HEK293 (cell line): Measurements from ENCODE around the gene HERPUD2.
A peak's percentile ranks its signal among the peaks of the same experiment; 100 is the strongest.

Experiments used
- CTCF ChIA-PET: fragments of 350-600 bp; formaldehyde crosslinking; extraction: SDS; loops from one replicate; lab custom pipeline; 2021; ENCODE audit warnings: antibody characterized with exemption; lab: Yijun Ruan, JAX
- POLR2A ChIA-PET: fragments of 300-600 bp; formaldehyde crosslinking; extraction: SDS; loops from one replicate; lab custom pipeline; 2020; ENCODE audit warnings: antibody characterized with exemption, inconsistent platforms; lab: Yijun Ruan, JAX
- H3K27ac ChIP-seq: fragments of 200-500 bp; sonication (Bioruptor generic); 2 replicates; pipeline ENCODE4 v1.5.1; 2014; ENCODE audit warnings: low read depth, low read length, control low read depth, inconsistent platforms; ENCODE audit errors: extremely low read depth
- H3K36me3 ChIP-seq, 2 experiments: fragments of 200-500 bp in 1 of 2; sonication (Bioruptor generic) in 1 of 2; 1 replicate in 1 of 2; 2 replicates in 1 of 2; pipeline ENCODE4 v1.5.1; 2014 to 2017; ENCODE audit warnings: inconsistent platforms in 2 of 2, low read length in 2 of 2; ENCODE audit not compliant: control insufficient read depth in 2 of 2, insufficient read depth in 1 of 2
- H3K4me1 ChIP-seq: fragments of 200-500 bp; sonication (Bioruptor generic); 2 replicates; pipeline ENCODE4 v1.5.1; 2014; ENCODE audit warnings: mild to moderate bottlenecking, low read length, inconsistent platforms; ENCODE audit not compliant: control insufficient read depth, insufficient read depth
- H3K4me3 ChIP-seq: 2 replicates; pipeline ENCODE4 v1.5.1; 2011; ENCODE audit warnings: low read depth, mild to moderate bottlenecking, control low read depth, low read length, moderate library complexity
- H3K9me3 ChIP-seq: fragments of 200-500 bp; sonication (Bioruptor generic); 2 replicates; pipeline ENCODE4 v1.5.1; 2014; ENCODE audit warnings: low read depth, low read length, inconsistent platforms; ENCODE audit not compliant: control insufficient read depth, insufficient read depth
- EGR2 ChIP-seq: fragments of 450-650 bp; formaldehyde crosslinking; IDR thresholded peaks from 2 replicates; pipeline ENCODE4 v1.5.1; 2016; ENCODE audit warnings: low read depth, missing biosample characterization, missing genetic modification characterization
- GLIS1 ChIP-seq: fragments of 450-650 bp; formaldehyde crosslinking; IDR thresholded peaks from 2 replicates; pipeline ENCODE4 v1.5.1; 2016; ENCODE audit warnings: missing biosample characterization, missing genetic modification characterization
- KLF1 ChIP-seq: fragments of 450-650 bp; formaldehyde crosslinking; IDR thresholded peaks from 2 replicates; pipeline ENCODE4 v1.5.1; 2016; ENCODE audit warnings: missing biosample characterization, missing genetic modification characterization
- KLF9 ChIP-seq: fragments of 450-650 bp; formaldehyde crosslinking; IDR thresholded peaks from 2 replicates; pipeline ENCODE4 v1.5.1; 2016; ENCODE audit warnings: missing biosample characterization, missing genetic modification characterization, low read depth
- ZBTB8A ChIP-seq: fragments of 450-650 bp; formaldehyde crosslinking; IDR thresholded peaks from 2 replicates; pipeline ENCODE4 v1.5.1; 2016; ENCODE audit warnings: missing biosample characterization, missing genetic modification characterization
- ZFHX2 ChIP-seq: fragments of 450-650 bp; formaldehyde crosslinking; conservative IDR thresholded peaks from 2 replicates; pipeline ENCODE4 v1.5.1; 2016; ENCODE audit warnings: missing biosample characterization, missing genetic modification characterization
- ZNF2 ChIP-seq: fragments of 450-650 bp; formaldehyde crosslinking; IDR thresholded peaks from 2 replicates; pipeline ENCODE4 v1.5.1; 2016; ENCODE audit warnings: missing biosample characterization, missing genetic modification characterization
- ZNF560 ChIP-seq: fragments of 450-650 bp; formaldehyde crosslinking; IDR thresholded peaks from 2 replicates; pipeline ENCODE4 v1.5.1; 2017; ENCODE audit warnings: missing biosample characterization, missing genetic modification characterization, borderline replicate concordance
- ZNF600 ChIP-seq: fragments of 450-650 bp; formaldehyde crosslinking; IDR thresholded peaks from 2 replicates; pipeline ENCODE4 v1.5.1; 2016; ENCODE audit warnings: missing biosample characterization, missing genetic modification characterization
- ZNF654 ChIP-seq: fragments of 450-650 bp; formaldehyde crosslinking; IDR thresholded peaks from 2 replicates; pipeline ENCODE4 v1.5.1; 2016; ENCODE audit warnings: low read depth, missing biosample characterization, missing genetic modification characterization
- ZNF701 ChIP-seq: fragments of 450-650 bp; formaldehyde crosslinking; IDR thresholded peaks from 2 replicates; pipeline ENCODE4 v1.5.1; 2016; ENCODE audit warnings: missing biosample characterization, missing genetic modification characterization
- ZSCAN16 ChIP-seq: fragments of 450-650 bp; formaldehyde crosslinking; IDR thresholded peaks from 2 replicates; pipeline ENCODE4 v1.5.1; 2016; ENCODE audit warnings: missing biosample characterization, missing genetic modification characterization
- TF ChIP-seq, protein P1 (sequence below): fragments of 450-650 bp; formaldehyde crosslinking; IDR thresholded peaks from 2 replicates; pipeline ENCODE4 v1.5.1; 2016; ENCODE audit warnings: missing biosample characterization, missing genetic modification characterization
- TF ChIP-seq, protein P2 (sequence below): fragments of 450-650 bp; IDR thresholded peaks from 2 replicates; pipeline ENCODE4 v1.5.1; 2018; ENCODE audit warnings: missing biosample characterization, missing genetic modification characterization

Gene HERPUD2

DNA sequence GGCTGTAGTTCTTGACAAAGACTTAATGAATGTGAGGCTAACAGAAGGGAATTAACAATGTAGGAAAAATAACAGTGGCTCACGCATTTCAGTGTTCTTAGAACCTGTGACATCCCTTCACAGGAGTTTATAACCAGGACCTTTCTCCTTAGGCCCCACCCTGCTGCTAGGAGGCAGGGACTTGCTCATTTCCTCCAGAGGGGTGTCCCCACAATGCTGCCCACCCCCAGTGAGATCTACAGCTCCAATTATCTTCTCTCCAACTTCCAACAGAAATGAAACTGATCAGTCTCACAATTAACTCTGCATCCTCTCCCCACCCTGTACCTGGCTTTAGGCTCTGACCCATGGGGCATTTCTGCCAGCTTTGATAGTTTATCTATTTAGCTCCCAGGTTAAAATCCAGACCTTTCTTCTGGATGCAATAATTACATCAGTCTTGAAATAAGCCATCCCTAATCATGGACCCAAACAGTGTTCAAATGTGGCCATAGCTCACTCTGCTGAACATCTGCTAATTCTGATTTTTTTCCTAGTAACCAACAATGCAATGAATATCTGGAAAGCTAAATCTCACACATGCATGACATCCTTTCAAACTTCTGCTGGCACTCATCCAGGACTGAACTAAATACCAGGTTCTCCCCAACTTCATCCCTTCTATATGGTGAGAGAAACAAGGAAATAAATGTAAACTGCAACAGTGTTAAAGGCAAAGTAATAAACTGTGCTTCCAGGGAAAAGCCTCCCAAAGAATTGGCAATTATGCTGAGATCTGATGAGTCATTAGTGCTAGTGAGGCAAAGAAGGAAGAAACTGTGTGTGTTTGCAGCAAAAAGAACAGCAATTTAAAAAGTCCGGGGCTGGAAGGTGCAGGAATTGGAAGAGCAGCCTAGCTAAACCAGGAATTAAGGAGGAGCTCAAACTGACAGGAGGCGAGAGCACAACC is 64.6 kb downstream of the HERPUD2 start:
- Histone ChIP-seq H3K36me3 (peaks cover 12 to 31% of the 10 kb centered on the region in 2 experiments), H3K27ac (no peak overlapping the region), H3K9me3 (no peaks in the 10 kb centered on the region), H3K4me3 (no peak overlapping the region), H3K4me1 (no peaks in the 10 kb centered on the region)
- TF ChIP-seq ZFHX2 (no peak), ZNF600 (0 out of 2 replicates have a peak, but pooled peaks have one; percentile 17)
- ChIA-PET POLR2A (interaction anchor here (1.1 kb wide), 1 partner anchor 64 kb away, joined by 5 read pairs; the partner anchor contains the start of gene HERPUD2), CTCF (interaction anchor here (0.6 kb wide), 2 partner anchors 11 to 564 kb away, joined by 4 to 5 read pairs; no protein-coding TSS in a partner anchor)

DNA sequence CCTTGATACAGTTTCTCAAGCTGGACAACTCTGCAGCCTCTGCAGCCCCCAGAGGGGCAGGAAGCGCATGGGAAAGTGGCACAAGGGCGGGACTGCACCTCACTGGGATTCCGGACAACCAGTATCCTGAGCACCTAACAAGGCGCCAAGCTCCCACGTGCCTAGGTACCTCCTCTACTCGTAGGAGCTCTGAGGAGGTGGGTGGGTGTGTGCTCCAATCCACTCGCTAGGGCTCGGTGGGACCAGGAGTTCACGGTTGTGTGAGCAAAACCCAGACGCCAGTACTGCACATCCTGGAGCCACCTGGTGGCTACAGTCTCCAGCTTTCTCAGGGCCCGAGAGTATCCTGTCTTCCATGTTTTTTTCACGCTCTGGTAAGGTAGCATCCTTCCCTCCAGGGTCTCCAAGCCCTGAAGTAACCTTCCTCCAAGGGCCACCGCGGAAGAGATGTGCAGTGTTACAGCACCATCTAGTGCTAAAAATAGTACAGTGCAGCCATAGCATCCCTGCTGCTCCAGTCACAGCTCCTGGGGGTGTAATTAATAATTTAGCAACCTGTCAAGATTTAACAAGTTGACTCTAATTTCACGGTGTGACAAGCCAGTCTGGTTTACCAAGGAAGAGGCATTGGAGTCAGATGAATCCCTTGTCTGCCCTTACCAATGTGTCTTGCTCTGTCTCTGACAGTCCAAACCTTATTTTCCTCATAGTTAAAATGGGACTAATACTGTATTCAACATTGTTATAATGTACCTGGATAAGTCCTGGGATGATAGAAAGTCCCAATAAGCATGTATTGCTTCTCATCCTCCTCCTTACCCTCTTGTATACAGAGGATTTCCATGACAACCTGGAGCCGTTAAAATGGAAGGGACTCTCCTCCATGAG is 70.4 kb downstream of the HERPUD2 start:
- no peak overlapping the region for H3K4me3 ChIP-seq
- POLR2A ChIA-PET: interaction anchor here (0.8 kb wide), 1 partner anchor 282 kb away, joined by 3 read pairs; no protein-coding TSS in a partner anchor

DNA sequence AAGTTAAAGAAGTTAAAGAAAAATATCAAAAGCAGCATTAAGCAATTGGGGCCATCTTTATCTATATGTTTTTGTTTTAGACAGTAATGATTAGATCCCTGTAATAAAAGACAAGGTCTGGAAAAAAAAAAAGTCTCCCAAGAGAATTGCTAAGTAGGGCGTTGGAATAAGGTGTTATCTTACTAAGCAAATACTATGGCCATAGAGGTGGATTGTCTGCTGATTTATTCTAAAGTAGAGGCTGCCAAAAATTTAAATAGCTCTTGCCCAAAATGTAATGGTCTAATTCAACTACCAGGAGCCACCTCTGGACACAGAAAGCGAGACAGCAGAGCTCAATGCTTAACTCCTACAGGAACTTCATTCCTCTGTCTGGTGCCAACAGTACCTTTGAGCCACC is 71.6 kb downstream of the HERPUD2 start:
- Histone ChIP-seq H3K27ac (no peak overlapping the region), H3K4me3 (no peak overlapping the region), H3K4me1 (0 out of 2 replicates have a peak, but pooled peaks cover 7% of the 10 kb centered on the region), H3K36me3 (peaks cover 0 to 5% of the 10 kb centered on the region in 2 experiments; a peak in 1 of 3 replicates), H3K9me3 (no peaks in the 10 kb centered on the region)
- TF ChIP-seq KLF1 (tag by site-specific recombination): peak; percentile 78
- no peak for TF ChIP-seq EGR2 (tag by site-specific recombination)
- POLR2A ChIA-PET: no interaction called here
- CTCF ChIA-PET: interaction anchor here (0.6 to 3.1 kb wide), 28 partner anchors 9 to 1639 kb away, joined by 3 to 22 read pairs (median 4); no protein-coding TSS in a partner anchor

More for the DNA sequence above, 70.4 kb downstream of the HERPUD2 start:
- CTCF ChIA-PET: interaction anchor here (0.5 to 3.1 kb wide), 48 partner anchors 9 to 1642 kb away, joined by 3 to 22 read pairs (median 4); no protein-coding TSS in a partner anchor
- Histone ChIP-seq H3K27ac (no peak overlapping the region), H3K9me3 (no peaks in the 10 kb centered on the region), H3K36me3 (peaks cover 0 to 7% of the 10 kb centered on the region in 2 experiments; a peak in 1 of 3 replicates), H3K4me1 (0 out of 2 replicates have a peak, but pooled peaks cover 7% of the 10 kb centered on the region)
- peak; percentile 84 for TF ChIP-seq ZNF654 (tag by site-specific recombination)
- 0 out of 2 replicates have a peak, but pooled peaks have one; percentile 36 for TF ChIP-seq ZNF2 (tag by site-specific recombination)
- TF ChIP-seq, protein P1, sequence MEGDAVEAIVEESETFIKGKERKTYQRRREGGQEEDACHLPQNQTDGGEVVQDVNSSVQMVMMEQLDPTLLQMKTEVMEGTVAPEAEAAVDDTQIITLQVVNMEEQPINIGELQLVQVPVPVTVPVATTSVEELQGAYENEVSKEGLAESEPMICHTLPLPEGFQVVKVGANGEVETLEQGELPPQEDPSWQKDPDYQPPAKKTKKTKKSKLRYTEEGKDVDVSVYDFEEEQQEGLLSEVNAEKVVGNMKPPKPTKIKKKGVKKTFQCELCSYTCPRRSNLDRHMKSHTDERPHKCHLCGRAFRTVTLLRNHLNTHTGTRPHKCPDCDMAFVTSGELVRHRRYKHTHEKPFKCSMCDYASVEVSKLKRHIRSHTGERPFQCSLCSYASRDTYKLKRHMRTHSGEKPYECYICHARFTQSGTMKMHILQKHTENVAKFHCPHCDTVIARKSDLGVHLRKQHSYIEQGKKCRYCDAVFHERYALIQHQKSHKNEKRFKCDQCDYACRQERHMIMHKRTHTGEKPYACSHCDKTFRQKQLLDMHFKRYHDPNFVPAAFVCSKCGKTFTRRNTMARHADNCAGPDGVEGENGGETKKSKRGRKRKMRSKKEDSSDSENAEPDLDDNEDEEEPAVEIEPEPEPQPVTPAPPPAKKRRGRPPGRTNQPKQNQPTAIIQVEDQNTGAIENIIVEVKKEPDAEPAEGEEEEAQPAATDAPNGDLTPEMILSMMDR: peak; percentile 59
- TF ChIP-seq, protein P2, sequence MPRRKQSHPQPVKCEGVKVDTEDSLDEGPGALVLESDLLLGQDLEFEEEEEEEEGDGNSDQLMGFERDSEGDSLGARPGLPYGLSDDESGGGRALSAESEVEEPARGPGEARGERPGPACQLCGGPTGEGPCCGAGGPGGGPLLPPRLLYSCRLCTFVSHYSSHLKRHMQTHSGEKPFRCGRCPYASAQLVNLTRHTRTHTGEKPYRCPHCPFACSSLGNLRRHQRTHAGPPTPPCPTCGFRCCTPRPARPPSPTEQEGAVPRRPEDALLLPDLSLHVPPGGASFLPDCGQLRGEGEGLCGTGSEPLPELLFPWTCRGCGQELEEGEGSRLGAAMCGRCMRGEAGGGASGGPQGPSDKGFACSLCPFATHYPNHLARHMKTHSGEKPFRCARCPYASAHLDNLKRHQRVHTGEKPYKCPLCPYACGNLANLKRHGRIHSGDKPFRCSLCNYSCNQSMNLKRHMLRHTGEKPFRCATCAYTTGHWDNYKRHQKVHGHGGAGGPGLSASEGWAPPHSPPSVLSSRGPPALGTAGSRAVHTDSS (tag by site-specific recombination): peak; percentile 44; the same call in 1 of the 2 replicates
- TF ChIP-seq KLF9 (tag by site-specific recombination): no peak
- TF ChIP-seq GLIS1 (tag by site-specific recombination): peak; percentile 32; the same call in 1 of the 2 replicates
- no peak for TF ChIP-seq ZNF701 (tag by site-specific recombination)
- TF ChIP-seq ZBTB8A (tag by site-specific recombination): no peak
- TF ChIP-seq ZNF560 (tag by site-specific recombination): no peak
- no peak for TF ChIP-seq ZSCAN16
